ENCODE measurements around the gene OR10K2.
"Not testable (repeated sequence)": the region's sequence is repeated elsewhere in the genome, so short reads cannot be mapped to it uniquely, and the experiment has no call there.

Gene OR10K2

GRCh38 chr1:158426137-158426536, at the start of gene OR10K2:
Gene OR10K2 (minus strand): TSS chr1:158426237. CDS start chr1:158420866, 5,371 bp downstream.
- DNase-seq = no peak

GRCh38 chr1:158471920-158472319, 45.9 kb upstream of the OR10K2 start, which contains the start of gene OR10R2:
Gene OR10R2 (plus strand): TSS chr1:158472220. CDS start chr1:158472326, 106 bp downstream.
- DNase-seq = peak; percentile 10

- no peak for DNase-seq
Measured at GRCh38 chr1:158461534-158461933, 35.5 kb upstream of the OR10K2 start, which contains the start of gene OR10K1. Gene OR10K1 (plus strand): TSS chr1:158461834. CDS start chr1:158465562, 3,728 bp downstream.

- DNase-seq = no peak
Measured at GRCh38 chr1:158458263-158458662, 32.2 kb upstream of the OR10K2 start.

GRCh38 chr1:158457246-158457645, 31.2 kb upstream of the OR10K2 start:
- DNase-seq = no peak

- DNase-seq = no peak
Measured at GRCh38 chr1:158454537-158454936, 28.5 kb upstream of the OR10K2 start.

GRCh38 chr1:158445376-158445775, 19.3 kb upstream of the OR10K2 start:
- no peak for DNase-seq

- DNase-seq = no peak
Measured at GRCh38 chr1:158434741-158435140, 8.7 kb upstream of the OR10K2 start.

- DNase-seq = not testable (repeated sequence)
Measured at GRCh38 chr1:158430163-158430562, 4.1 kb upstream of the OR10K2 start.

- peak; percentile 0 for DNase-seq
Measured at GRCh38 chr1:158425027-158425426, 1.0 kb downstream of the OR10K2 start.

- no peak for DNase-seq
Measured at GRCh38 chr1:158422212-158422611, 3.8 kb downstream of the OR10K2 start.

- DNase-seq = no peak
Measured at GRCh38 chr1:158417586-158417985, 8.5 kb downstream of the OR10K2 start.

- no peak for DNase-seq
Measured at GRCh38 chr1:158414651-158415345, 11.2 kb downstream of the OR10K2 start.

- no peak for DNase-seq
Measured at GRCh38 chr1:158407092-158407491, 18.9 kb downstream of the OR10K2 start.

GRCh38 chr1:158400871-158401270, 25.2 kb downstream of the OR10K2 start:
- DNase-seq = no peak

- no peak for DNase-seq
Measured at GRCh38 chr1:158398818-158399514, 27.1 kb downstream of the OR10K2 start, which contains the start of gene OR10T2. Gene OR10T2 (minus strand): TSS chr1:158399466. CDS start chr1:158399466, 0 bp downstream.

- DNase-seq = no peak
Measured at GRCh38 chr1:158396646-158397045, 29.4 kb downstream of the OR10K2 start.

- DNase-seq = no peak
Measured at GRCh38 chr1:158393476-158393875, 32.6 kb downstream of the OR10K2 start.

GRCh38 chr1:158391099-158391498, 34.9 kb downstream of the OR10K2 start:
- DNase-seq = no peak

- no peak for DNase-seq
Measured at GRCh38 chr1:158390331-158390730, 35.7 kb downstream of the OR10K2 start.

- DNase-seq = no peak
Measured at GRCh38 chr1:158374860-158375259, 51.2 kb downstream of the OR10K2 start.

GRCh38 chr1:158374101-158374500, 51.9 kb downstream of the OR10K2 start:
- DNase-seq = not testable (repeated sequence)

- DNase-seq = no peak
Measured at GRCh38 chr1:158371188-158371953, 54.7 kb downstream of the OR10K2 start.
